HL-60 (cell line): ENCODE results near the gene DNM3.

ENCODE experiments used
- DNase-seq, 2 experiments: peaks; one replicate each; pipeline ENCODE4 v3.0.0-alpha.2; 2010 to 2020; ENCODE audit warnings: low read depth in 1 of 2, low spot score in 1 of 2
- H3K27ac ChIP-seq: fragments of 250-450 bp; sonication (Bioruptor Pico); replicated peaks from 2 replicates; pipeline ENCODE4 v1.5.1; 2020; ENCODE audit warnings: mild to moderate bottlenecking, moderate library complexity
- H3K27me3 ChIP-seq: fragments of 250-450 bp; sonication (Bioruptor Pico); 2 replicates; pipeline ENCODE4 v1.5.1; 2021; ENCODE audit warnings: mild to moderate bottlenecking, moderate library complexity; ENCODE audit not compliant: insufficient read depth, poor library complexity, severe bottlenecking
- H3K4me3 ChIP-seq: replicated peaks from 2 replicates; pipeline ENCODE4 v1.5.1; 2011; ENCODE audit warnings: mild to moderate bottlenecking, control low read depth, low read length; ENCODE audit not compliant: insufficient read depth
- GABPA ChIP-seq: IDR thresholded peaks from 2 replicates; pipeline ENCODE4 v1.6.1; 2012; ENCODE audit warnings: low read depth
- POLR2AphosphoS5 ChIP-seq: IDR thresholded peaks from 2 replicates; pipeline ENCODE4 v1.6.1; 2012; ENCODE audit warnings: low read depth
- SPI1 ChIP-seq: IDR thresholded peaks from 2 replicates; pipeline ENCODE4 v1.6.1; 2012; ENCODE audit warnings: low read depth, mild to moderate bottlenecking, borderline replicate concordance
- TF ChIP-seq, protein P1 (sequence below): IDR thresholded peaks from one replicate; pipeline ENCODE4 v1.5.1; 2011; ENCODE audit warnings: low read length, control low read depth, inconsistent platforms; ENCODE audit not compliant: insufficient read depth
- TF ChIP-seq, protein P2 (sequence below): IDR thresholded peaks from 2 replicates; pipeline ENCODE4 v1.6.1; 2012; ENCODE audit warnings: low read depth; ENCODE audit not compliant: insufficient replicate concordance

Gene DNM3

DNA sequence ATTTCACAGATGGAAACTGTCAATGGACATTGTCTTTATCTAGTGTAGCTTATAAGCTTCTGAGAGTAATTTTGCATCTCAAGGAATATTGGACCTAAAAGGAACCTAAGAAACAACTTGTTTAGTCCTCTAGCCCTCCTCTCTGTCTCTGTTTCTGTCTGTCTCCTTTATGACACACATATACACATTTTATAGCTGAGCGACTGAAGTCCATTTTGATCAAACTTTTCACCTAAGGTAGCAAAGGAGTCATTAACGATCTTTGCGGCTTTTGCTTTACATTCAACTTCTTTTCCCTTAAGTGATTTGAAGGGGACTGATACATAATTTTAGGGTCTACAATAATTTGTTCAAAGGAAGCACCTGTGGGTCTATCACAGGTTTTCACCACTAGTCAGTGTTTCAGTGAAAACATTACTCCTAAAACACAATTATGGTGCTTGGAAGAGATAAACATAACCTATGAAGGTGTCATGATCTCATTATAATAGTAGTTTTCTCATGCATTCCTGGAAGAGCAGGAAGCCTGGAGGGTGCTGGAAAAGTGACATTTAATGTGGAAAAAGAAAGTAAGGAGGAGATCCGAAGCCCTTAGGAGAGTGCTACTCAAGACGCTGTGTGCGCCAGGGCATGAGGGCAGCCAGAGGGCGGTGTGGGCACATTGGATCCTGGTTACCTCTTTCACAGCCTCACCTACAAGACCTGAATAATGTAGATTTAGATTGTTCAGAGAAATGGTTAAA lies 248.6 kb downstream of the DNM3 start:
- TF ChIP-seq POLR2AphosphoS5 (no peak), GABPA (no peak), SPI1 (no peak)
- TF ChIP-seq, protein P1, sequence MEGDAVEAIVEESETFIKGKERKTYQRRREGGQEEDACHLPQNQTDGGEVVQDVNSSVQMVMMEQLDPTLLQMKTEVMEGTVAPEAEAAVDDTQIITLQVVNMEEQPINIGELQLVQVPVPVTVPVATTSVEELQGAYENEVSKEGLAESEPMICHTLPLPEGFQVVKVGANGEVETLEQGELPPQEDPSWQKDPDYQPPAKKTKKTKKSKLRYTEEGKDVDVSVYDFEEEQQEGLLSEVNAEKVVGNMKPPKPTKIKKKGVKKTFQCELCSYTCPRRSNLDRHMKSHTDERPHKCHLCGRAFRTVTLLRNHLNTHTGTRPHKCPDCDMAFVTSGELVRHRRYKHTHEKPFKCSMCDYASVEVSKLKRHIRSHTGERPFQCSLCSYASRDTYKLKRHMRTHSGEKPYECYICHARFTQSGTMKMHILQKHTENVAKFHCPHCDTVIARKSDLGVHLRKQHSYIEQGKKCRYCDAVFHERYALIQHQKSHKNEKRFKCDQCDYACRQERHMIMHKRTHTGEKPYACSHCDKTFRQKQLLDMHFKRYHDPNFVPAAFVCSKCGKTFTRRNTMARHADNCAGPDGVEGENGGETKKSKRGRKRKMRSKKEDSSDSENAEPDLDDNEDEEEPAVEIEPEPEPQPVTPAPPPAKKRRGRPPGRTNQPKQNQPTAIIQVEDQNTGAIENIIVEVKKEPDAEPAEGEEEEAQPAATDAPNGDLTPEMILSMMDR, result no peak
- TF ChIP-seq, protein P2, sequence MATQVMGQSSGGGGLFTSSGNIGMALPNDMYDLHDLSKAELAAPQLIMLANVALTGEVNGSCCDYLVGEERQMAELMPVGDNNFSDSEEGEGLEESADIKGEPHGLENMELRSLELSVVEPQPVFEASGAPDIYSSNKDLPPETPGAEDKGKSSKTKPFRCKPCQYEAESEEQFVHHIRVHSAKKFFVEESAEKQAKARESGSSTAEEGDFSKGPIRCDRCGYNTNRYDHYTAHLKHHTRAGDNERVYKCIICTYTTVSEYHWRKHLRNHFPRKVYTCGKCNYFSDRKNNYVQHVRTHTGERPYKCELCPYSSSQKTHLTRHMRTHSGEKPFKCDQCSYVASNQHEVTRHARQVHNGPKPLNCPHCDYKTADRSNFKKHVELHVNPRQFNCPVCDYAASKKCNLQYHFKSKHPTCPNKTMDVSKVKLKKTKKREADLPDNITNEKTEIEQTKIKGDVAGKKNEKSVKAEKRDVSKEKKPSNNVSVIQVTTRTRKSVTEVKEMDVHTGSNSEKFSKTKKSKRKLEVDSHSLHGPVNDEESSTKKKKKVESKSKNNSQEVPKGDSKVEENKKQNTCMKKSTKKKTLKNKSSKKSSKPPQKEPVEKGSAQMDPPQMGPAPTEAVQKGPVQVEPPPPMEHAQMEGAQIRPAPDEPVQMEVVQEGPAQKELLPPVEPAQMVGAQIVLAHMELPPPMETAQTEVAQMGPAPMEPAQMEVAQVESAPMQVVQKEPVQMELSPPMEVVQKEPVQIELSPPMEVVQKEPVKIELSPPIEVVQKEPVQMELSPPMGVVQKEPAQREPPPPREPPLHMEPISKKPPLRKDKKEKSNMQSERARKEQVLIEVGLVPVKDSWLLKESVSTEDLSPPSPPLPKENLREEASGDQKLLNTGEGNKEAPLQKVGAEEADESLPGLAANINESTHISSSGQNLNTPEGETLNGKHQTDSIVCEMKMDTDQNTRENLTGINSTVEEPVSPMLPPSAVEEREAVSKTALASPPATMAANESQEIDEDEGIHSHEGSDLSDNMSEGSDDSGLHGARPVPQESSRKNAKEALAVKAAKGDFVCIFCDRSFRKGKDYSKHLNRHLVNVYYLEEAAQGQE, result no peak
- no peak overlapping the region for H3K27ac ChIP-seq
- no peak for DNase-seq
- H3K27me3 ChIP-seq, result no peaks in the 10 kb centered on the region
- no peak overlapping the region for H3K4me3 ChIP-seq

DNA sequence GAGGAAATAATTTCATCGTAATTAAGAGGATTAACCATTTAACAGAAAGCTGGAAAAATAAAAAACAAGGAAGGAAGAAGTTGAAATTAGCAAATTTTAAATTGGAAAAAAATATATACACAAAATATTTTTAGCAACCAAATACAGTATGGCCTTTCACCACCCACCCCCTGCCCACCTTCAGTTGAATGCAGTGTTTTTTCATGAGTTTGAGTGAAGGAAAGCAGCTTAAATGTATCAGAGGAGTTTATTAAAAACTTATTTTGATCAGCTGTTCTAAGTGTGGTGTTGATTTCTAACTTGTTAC lies 249.2 kb downstream of the DNM3 start:
- no peak for DNase-seq
- H3K4me3 ChIP-seq, result no peak overlapping the region
- H3K27ac ChIP-seq, result no peak overlapping the region
- no peak for TF ChIP-seq GABPA
- no peak for TF ChIP-seq SPI1
- TF ChIP-seq POLR2AphosphoS5, result no peak
- TF ChIP-seq, protein P2, result no peak
- TF ChIP-seq, protein P1, result no peak
- H3K27me3 ChIP-seq, result no peaks in the 10 kb centered on the region

DNA sequence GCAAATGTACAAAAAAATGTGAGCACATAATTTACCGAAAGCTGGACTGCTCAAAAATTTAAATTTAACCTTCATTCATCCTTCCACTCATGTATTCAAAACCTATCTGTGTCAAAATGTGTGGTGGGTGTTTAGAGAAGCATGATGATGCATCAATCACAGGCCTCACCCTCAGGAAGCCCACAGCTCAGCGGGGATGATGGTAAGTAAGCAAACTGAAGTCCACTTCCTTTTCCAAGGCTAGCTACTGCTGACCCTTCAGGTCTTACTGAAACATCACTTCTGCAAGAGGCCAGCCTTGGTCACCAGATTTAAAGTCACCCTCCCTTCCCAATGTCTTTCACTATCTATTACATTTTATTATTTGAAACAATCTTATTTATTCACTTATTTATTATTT lies 254.5 kb downstream of the DNM3 start:
- DNase-seq, result no peak
- H3K27ac ChIP-seq, result no peak overlapping the region
- TF ChIP-seq SPI1 (no peak), GABPA (no peak), POLR2AphosphoS5 (no peak)
- TF ChIP-seq, protein P1, result no peak
- TF ChIP-seq, protein P2, result no peak

More for the DNA sequence above, 254.5 kb downstream of the DNM3 start:
- no peak overlapping the region for H3K4me3 ChIP-seq
- H3K27me3 ChIP-seq, result no peaks in the 10 kb centered on the region
